GM12874 (cell line): ENCODE results near the gene ADGRA3.
A peak's percentile ranks its signal among the peaks of the same experiment; 100 is the strongest.

Experiments used
- CTCF ChIP-seq: IDR thresholded peaks from 2 replicates; pipeline ENCODE4 v1.5.1; 2011; ENCODE audit warnings: low read depth, mild to moderate bottlenecking, control low read depth, low read length, moderate library complexity; ENCODE audit not compliant: insufficient read depth

Gene ADGRA3

DNA sequence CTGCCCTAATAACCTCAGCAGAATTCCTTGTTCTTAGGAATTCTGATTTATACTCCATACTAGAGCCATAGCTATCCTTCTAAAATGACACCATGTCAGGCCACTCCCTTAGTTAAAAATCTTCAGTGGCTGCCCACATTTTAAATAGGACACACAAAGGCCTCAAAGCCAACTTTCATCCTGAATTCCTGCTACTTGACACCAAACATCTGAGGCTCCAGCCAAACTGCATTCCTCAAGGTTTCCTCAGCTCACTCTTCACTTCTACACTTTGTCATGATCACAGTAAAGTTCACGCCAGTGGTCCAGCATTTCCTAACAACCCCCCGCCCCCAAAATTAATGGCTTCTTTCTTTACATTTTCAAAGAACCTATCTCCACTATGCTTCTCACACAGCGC, 124.3 kb downstream of the ADGRA3 start:
- TF ChIP-seq CTCF = no peak

GRCh38 chr4:22389240-22389870, 126.5 kb downstream of the ADGRA3 start:
- TF ChIP-seq CTCF = peak; percentile 66

GRCh38 chr4:22385611-22386011, 130.3 kb downstream of the ADGRA3 start:
- TF ChIP-seq CTCF = no peak

GRCh38 chr4:22384154-22384553, 131.7 kb downstream of the ADGRA3 start:
- no peak for TF ChIP-seq CTCF

DNA sequence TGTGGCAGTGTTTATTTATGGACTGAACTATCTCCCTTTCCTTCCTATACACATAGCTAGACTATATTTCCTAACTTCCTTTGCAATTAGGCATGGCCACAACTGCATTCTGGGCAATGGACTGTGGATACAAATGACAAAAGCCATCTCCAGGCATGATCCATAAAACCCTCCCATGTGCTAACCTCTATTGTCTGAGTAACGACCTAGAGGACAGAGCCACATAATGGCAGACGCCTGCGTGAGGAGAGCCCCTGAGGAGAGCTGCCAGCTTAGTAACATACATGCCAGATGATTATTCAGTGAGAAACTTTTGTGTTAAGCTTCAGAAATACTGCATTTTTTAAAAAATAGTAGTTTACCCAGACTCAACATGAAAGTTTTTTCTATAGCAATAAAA, 142.9 kb downstream of the ADGRA3 start:
- TF ChIP-seq CTCF = no peak

DNA sequence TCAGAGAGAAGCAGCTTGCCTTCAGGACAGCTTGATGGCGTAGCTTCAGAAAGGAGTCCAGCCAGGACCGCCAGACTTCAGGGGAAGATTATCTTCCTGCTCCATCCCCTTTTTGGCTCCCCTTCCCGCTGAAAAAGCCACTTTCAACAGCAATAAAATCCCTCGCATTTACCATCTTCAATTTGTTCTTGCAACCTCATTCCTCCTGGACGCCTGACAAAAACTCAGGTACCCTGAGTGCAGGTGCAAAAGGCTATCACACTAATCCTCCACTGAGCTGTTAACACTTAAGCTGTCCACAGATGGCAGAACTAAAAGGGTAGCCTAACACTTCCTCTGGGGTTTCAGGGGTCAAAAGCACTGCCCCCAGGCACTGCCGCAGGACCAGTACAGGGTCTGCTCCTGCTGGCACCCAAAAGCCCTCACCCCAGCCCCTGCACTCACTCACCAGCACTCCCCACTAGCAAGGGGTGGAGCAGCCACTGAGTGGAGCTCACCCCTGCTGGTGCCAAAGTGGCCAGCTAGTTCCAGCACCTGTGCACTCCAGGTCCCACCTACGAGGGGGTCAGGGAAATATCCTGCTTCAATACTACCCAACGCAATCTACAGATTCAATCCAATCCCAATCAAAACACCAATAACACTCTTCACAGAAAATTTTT, 145.8 kb downstream of the ADGRA3 start:
- no peak for TF ChIP-seq CTCF

DNA sequence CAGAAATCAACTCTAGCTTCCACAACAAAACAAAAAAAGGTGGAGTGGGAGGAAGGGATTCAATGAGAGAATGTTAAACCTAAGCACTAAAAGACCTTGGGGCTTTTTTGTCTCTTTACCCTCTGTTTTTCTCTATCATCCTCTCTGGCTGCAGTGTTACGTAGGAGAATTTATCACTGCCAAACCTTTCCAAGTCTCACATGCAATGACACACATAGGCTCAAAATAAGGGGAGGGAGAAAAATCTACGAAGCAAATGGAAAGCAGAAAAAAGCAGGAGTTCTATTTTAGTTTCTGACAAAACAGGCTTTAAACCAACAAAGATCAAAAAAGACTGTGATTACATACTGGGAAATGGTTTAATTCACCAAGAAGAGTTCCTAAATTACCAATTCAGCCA, 152.1 kb downstream of the ADGRA3 start:
- TF ChIP-seq CTCF = no peak
